OCI-LY1 (cell line): ENCODE data around the gene GPR151.

Source experiments
- CTCF ChIP-seq: fragments of 200-600 bp; sonication (generic), shearing (Covaris generic); IDR thresholded peaks from 2 replicates; pipeline ENCODE4 v1.5.1; 2017; ENCODE audit warnings: mild to moderate bottlenecking, antibody characterized with exemption, low read length, moderate library complexity, mixed read lengths
- EZH2 ChIP-seq: fragments of 200-600 bp; sonication (generic), shearing (Covaris generic); IDR thresholded peaks from 2 replicates; pipeline ENCODE4 v1.8.0; 2017; ENCODE audit warnings: borderline replicate concordance, mixed run types, mild to moderate bottlenecking, antibody characterized with exemption, low read length, moderate library complexity, mixed read lengths

GRCh38 chr5:146475190-146475780, 40.7 kb downstream of the GPR151 start:
- peak; percentile 39 for TF ChIP-seq CTCF
- TF ChIP-seq EZH2: no peak
